GM12801 (cell line): Measurements from ENCODE around the gene LPA.
"Not testable (repeated sequence)": the region's sequence is repeated elsewhere in the genome, so short reads cannot be mapped to it uniquely, and the experiment has no call there.

Experiments
- CTCF ChIP-seq: IDR thresholded peaks from one replicate; pipeline ENCODE4 v1.5.1; 2011; ENCODE audit warnings: control low read depth; ENCODE audit not compliant: insufficient read length; ENCODE audit errors: extremely low read depth

Gene LPA

GRCh38 chr6:160664198-160664597, at the start of gene LPA:
TSS of gene LPA (minus strand) at chr6:160664275. CDS start at chr6:160664214, 61 bp downstream.
- not testable (repeated sequence) for TF ChIP-seq CTCF

- not testable (repeated sequence) for TF ChIP-seq CTCF
Observed at GRCh38 chr6:160701918-160702680, 38.0 kb upstream of the LPA start, which contains the start of gene PLG. TSS of gene PLG (plus strand) at chr6:160702244. CDS start at chr6:160702305, 61 bp downstream.

GRCh38 chr6:160697826-160698225, 33.8 kb upstream of the LPA start:
- TF ChIP-seq CTCF, result no peak

GRCh38 chr6:160692369-160692959, 28.4 kb upstream of the LPA start:
- no peak for TF ChIP-seq CTCF

GRCh38 chr6:160691617-160692016, 27.5 kb upstream of the LPA start:
- no peak for TF ChIP-seq CTCF

GRCh38 chr6:160690458-160690857, 26.4 kb upstream of the LPA start:
- no peak for TF ChIP-seq CTCF

- no peak for TF ChIP-seq CTCF
Observed at GRCh38 chr6:160685762-160686450, 21.8 kb upstream of the LPA start.
